Panc1 (cell line): ENCODE data around the gene GOLGB1. TPM values are rescaled to one million over a fixed set of nuclear protein-coding genes. Genes with fewer than 3 reads are reported as not detected.

Experiments used
- ATAC-seq: fragments of 200-7000 bp; cut with Tn5 transposase; 2 replicates; pipeline ENCODE4 v1.9.1; 2020; ENCODE audit warnings: mild to moderate bottlenecking, moderate library complexity
- BruUV-seq: library from RNA; stranded (reverse); fragments of 400-500 nt; replicated peaks from 2 replicates; lab custom pipeline; 2021; lab: Mats Ljungman, UMichigan
- CTCF ChIA-PET: fragments of 300-600 bp; sonication (Branson Sonifier 250); formaldehyde crosslinking; loops from one replicate; lab custom pipeline; 2022; ENCODE audit warnings: antibody characterized with exemption; lab: Charles Lee
- POLR2A ChIA-PET: fragments of 300-600 bp; sonication (Branson Sonifier 250); formaldehyde crosslinking; loops from one replicate; lab custom pipeline; 2022; ENCODE audit warnings: antibody characterized with exemption; lab: Charles Lee
- DNase-seq: peaks from one replicate; pipeline ENCODE4 v3.0.0-alpha.2; 2010; ENCODE audit warnings: low read depth, low spot score
- H3K27ac ChIP-seq: 2 replicates; pipeline ENCODE4 v1.5.1; 2011; ENCODE audit warnings: mild to moderate bottlenecking, low read length, inconsistent platforms
- H3K27me3 ChIP-seq: fragments of 200-500 bp; sonication (Bioruptor generic); 2 replicates; pipeline ENCODE4 v1.6.0; 2014; ENCODE audit warnings: low read length, inconsistent platforms; ENCODE audit not compliant: control insufficient read depth, insufficient read depth
- H3K36me3 ChIP-seq: fragments of 200-500 bp; sonication (Bioruptor generic); 2 replicates; pipeline ENCODE4 v1.5.1; 2014; ENCODE audit warnings: inconsistent platforms, mild to moderate bottlenecking, low read length, moderate library complexity; ENCODE audit not compliant: control insufficient read depth, insufficient read depth
- H3K4me1 ChIP-seq: 2 replicates; pipeline ENCODE4 v1.5.1; 2011; ENCODE audit warnings: inconsistent platforms, mild to moderate bottlenecking, low read length, moderate library complexity; ENCODE audit not compliant: control insufficient read depth, insufficient read depth
- H3K4me3 ChIP-seq, 2 experiments: 2 replicates each; pipeline ENCODE4 v1.5.1; 2011 to 2012; ENCODE audit warnings: low read depth in 2 of 2, low read length in 2 of 2, mild to moderate bottlenecking in 2 of 2, inconsistent platforms in 1 of 2, moderate library complexity in 1 of 2
- H3K9me3 ChIP-seq: fragments of 200-500 bp; sonication (Bioruptor generic); 2 replicates; pipeline ENCODE4 v1.5.1; 2014; ENCODE audit warnings: low read depth, mild to moderate bottlenecking, inconsistent platforms, low read length, moderate library complexity; ENCODE audit not compliant: control insufficient read depth, insufficient read depth
- CTCF ChIP-seq: fragments of 450-650 bp; IDR thresholded peaks from 2 replicates; pipeline ENCODE4 v1.5.1; 2017; ENCODE audit warnings: mild to moderate bottlenecking
- POLR2AphosphoS5 ChIP-seq: IDR thresholded peaks from 2 replicates; pipeline ENCODE4 v1.6.1; 2012; ENCODE audit warnings: mild to moderate bottlenecking, low read depth, low read length, moderate library complexity
- REST ChIP-seq, 2 experiments: IDR thresholded peaks; 2 replicates each; pipeline ENCODE4 v1.6.1; 2011 to 2012; ENCODE audit warnings: low read depth in 2 of 2, control low read depth in 1 of 2, low read length in 1 of 2, mild to moderate bottlenecking in 1 of 2, moderate library complexity in 1 of 2; ENCODE audit not compliant: insufficient read depth in 1 of 2
- SIN3A ChIP-seq: IDR thresholded peaks from 2 replicates; pipeline ENCODE4 v1.6.1; 2012; ENCODE audit warnings: low read depth, mild to moderate bottlenecking, low read length, moderate library complexity, borderline replicate concordance; ENCODE audit not compliant: insufficient read depth
- TCF7L2 ChIP-seq: IDR thresholded peaks from 2 replicates; pipeline ENCODE4 v1.6.1; 2011; ENCODE audit warnings: mild to moderate bottlenecking, low read depth, low read length, inconsistent platforms
- in situ Hi-C: cut with HindIII; loops from 2 replicates; pipeline ENCODE4 v1.10.0; 2016; ENCODE audit warnings: low sequenced_read_pairs, low pct_unique_long_range_greater_than_20kb
- intact Hi-C: fragments of 100-400 bp; cut with micrococcal nuclease; formaldehyde crosslinking; loops from one replicate; pipeline ENCODE4 v1.10.0; 2022; ENCODE audit not compliant: unreplicated experiment
- total RNA-seq: library from RNA; stranded (reverse); gene quantifications from one replicate; pipeline ENCODE4 v1.2.1, GENCODE V29; 2021; ENCODE audit not compliant: unreplicated experiment

Gene GOLGB1
- total RNA-seq, 1 experiment from 2014 or later: 49.7 TPM

GRCh38 chr3:121661376-121661775 is 88.2 kb downstream of the GOLGB1 start:
- Histone ChIP-seq H3K4me3 (no peak overlapping the region), H3K9me3 (no peaks in the 10 kb centered on the region), H3K36me3 (peaks cover 2% of the 10 kb centered on the region; the same call in 1 of the 2 replicates), H3K27me3 (no peaks in the 10 kb centered on the region), H3K4me1 (no peaks in the 10 kb centered on the region), H3K27ac (no peak overlapping the region)
- in situ Hi-C loops: no loop called here
- TF ChIP-seq POLR2AphosphoS5 (no peak), TCF7L2 (no peak), CTCF (no peak), SIN3A (no peak), REST (IDR thresholded peaks at IDR 0.05; ENCODE audit: insufficient read depth in 1 of 2, low read depth in 2 of 2, low read length in 1 of 2) (no peak)
- intact Hi-C loops: no loop called here
- BruUV-seq: no TSS peak
- ChIA-PET CTCF (no interaction called here), POLR2A (no interaction called here)
- DNase-seq (no peak), ATAC-seq (no peak)

GRCh38 chr3:121660356-121661171 is 89.0 kb downstream of the GOLGB1 start, which contains the start of gene HCLS1:
TSS of gene HCLS1 (minus strand) at chr3:121660903. CDS start at chr3:121658347, 2,556 bp downstream.
- ATAC-seq (0 out of 2 replicates have a peak, but pooled peaks have one; percentile 49), DNase-seq (no peak)
- CTCF ChIA-PET: no interaction called here
- no peak within 1 kb of the TSS for H3K27ac ChIP-seq
- BruUV-seq: no TSS peak
- POLR2A ChIA-PET: no interaction called here
- no peaks in the 10 kb centered on the region for H3K36me3 ChIP-seq
- H3K4me3 ChIP-seq: no peak within 1 kb of the TSS
- no peaks in the 10 kb centered on the region for H3K4me1 ChIP-seq
- H3K27me3 ChIP-seq: no peaks in the 10 kb centered on the region
- TF ChIP-seq CTCF (no peak), SIN3A (no peak), REST (IDR thresholded peaks at IDR 0.05; ENCODE audit: insufficient read depth in 1 of 2, low read depth in 2 of 2, low read length in 1 of 2) (no peak), POLR2AphosphoS5 (no peak), TCF7L2 (no peak)
- in situ Hi-C loops: no loop called here
- H3K9me3 ChIP-seq: no peaks in the 10 kb centered on the region
- intact Hi-C loops: no loop called here
